Measurements from ENCODE around the gene CAMLG.

The CAMLG gene

DNA sequence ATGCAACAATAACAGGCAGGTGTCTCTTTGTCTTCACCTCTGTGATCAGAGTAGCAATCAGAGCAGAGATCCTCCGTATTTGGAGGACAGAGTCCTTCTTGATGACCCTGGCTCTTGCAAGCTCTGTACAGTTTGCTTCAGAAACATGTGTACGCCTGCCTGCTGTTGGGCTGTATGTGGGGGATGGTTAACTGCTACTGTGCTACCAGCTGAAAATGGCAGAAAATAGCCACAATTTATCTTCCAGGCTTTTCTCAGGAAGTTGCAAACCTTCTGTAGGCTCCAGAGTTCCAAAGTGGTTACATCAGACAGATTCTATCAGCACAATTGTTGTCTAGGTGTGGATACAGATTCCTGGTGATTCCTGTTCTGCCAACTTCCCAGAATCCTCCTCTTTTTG lies 55.7 kb downstream of the CAMLG start:
- intact Hi-C loops (cut with micrococcal nuclease): no loop called here
- H3K36me3 Mint-ChIP-seq (ENCODE audit: low read depth): peaks cover 93% of the 10 kb centered on the region
- H3K27ac Mint-ChIP-seq: no peak overlapping the region
- no peaks in the 10 kb centered on the region for H3K4me1 Mint-ChIP-seq (ENCODE audit: low read depth)
- no peaks in the 10 kb centered on the region for H3K27me3 Mint-ChIP-seq
- H3K9me3 Mint-ChIP-seq: no peaks in the 10 kb centered on the region
- H3K4me3 Mint-ChIP-seq: no peak overlapping the region

- peaks cover 93% of the 10 kb centered on the region for H3K36me3 Mint-ChIP-seq (ENCODE audit: low read depth)
- no peak overlapping the region for H3K4me3 Mint-ChIP-seq
- H3K4me1 Mint-ChIP-seq (ENCODE audit: low read depth): no peaks in the 10 kb centered on the region
- H3K27ac Mint-ChIP-seq: no peak overlapping the region
- H3K27me3 Mint-ChIP-seq: no peaks in the 10 kb centered on the region
- intact Hi-C loops (cut with micrococcal nuclease): no loop called here
- H3K9me3 Mint-ChIP-seq: no peaks in the 10 kb centered on the region
Observed at GRCh38 chr5:134794819-134795218, 56.5 kb downstream of the CAMLG start.

- intact Hi-C loops (cut with micrococcal nuclease): no loop called here
- H3K27me3 Mint-ChIP-seq: no peaks in the 10 kb centered on the region
- no peaks in the 10 kb centered on the region for H3K9me3 Mint-ChIP-seq
- H3K36me3 Mint-ChIP-seq (ENCODE audit: low read depth): peaks cover 93% of the 10 kb centered on the region
- H3K4me3 Mint-ChIP-seq: no peak overlapping the region
- H3K27ac Mint-ChIP-seq: no peak overlapping the region
- H3K4me1 Mint-ChIP-seq (ENCODE audit: low read depth): no peaks in the 10 kb centered on the region
Observed at GRCh38 chr5:134798468-134798867, 60.1 kb downstream of the CAMLG start.

Data from dendritic cell treated with granulocyte-macrophage colony-stimulating factor and Interleukin-4, amounts not matched to agents 40 ng/mL and 50 ng/mL, for 4 days (primary cell).